GM23338 (cell line): Measurements from ENCODE around the gene KPNA6. TPM values are rescaled to one million over a fixed set of nuclear protein-coding genes. Genes with fewer than 3 reads are reported as not detected.

Source experiments
- ATAC-seq: fragments of 200-7000 bp; cut with Tn5 transposase; 3 replicates; pipeline ENCODE4 v1.9.1; 2020
- DNase-seq: peaks from one replicate; pipeline ENCODE4 v3.0.0-alpha.2; 2015; ENCODE audit warnings: low spot score
- H2AFZ ChIP-seq: fragments of 200-600 bp; sonication (generic); 2 replicates; pipeline ENCODE4 v1.8.0; 2016; ENCODE audit warnings: antibody characterized with exemption, mild to moderate bottlenecking, moderate library complexity
- H3F3A ChIP-seq: fragments of 200-600 bp; sonication (generic); replicated peaks from 2 replicates; pipeline ENCODE4 v1.8.0; 2017; ENCODE audit warnings: antibody characterized with exemption, mixed run types, low read depth
- H3K27ac ChIP-seq: fragments of 200-600 bp; sonication (generic); 2 replicates; pipeline ENCODE4 v1.6.1; 2016; ENCODE audit warnings: low read depth
- H3K27me3 ChIP-seq: fragments of 200-600 bp; sonication (generic); 2 replicates; pipeline ENCODE4 v1.8.0; 2016; ENCODE audit warnings: mild to moderate bottlenecking, mixed run types, moderate library complexity; ENCODE audit not compliant: insufficient read depth
- H3K36me3 ChIP-seq: fragments of 200-600 bp; sonication (generic); 2 replicates; pipeline ENCODE4 v1.8.0; 2016; ENCODE audit warnings: mild to moderate bottlenecking; ENCODE audit not compliant: insufficient read depth
- H3K4me1 ChIP-seq: fragments of 200-600 bp; sonication (generic); 2 replicates; pipeline ENCODE4 v1.8.0; 2016; ENCODE audit warnings: mild to moderate bottlenecking, moderate library complexity; ENCODE audit not compliant: insufficient read depth
- H3K4me2 ChIP-seq: fragments of 200-600 bp; sonication (generic); 2 replicates; pipeline ENCODE4 v1.7.1; 2017; ENCODE audit warnings: mixed run types
- H3K4me3 ChIP-seq: fragments of 200-600 bp; sonication (generic); 2 replicates; pipeline ENCODE4 v1.6.1; 2016; ENCODE audit warnings: mixed run types
- H3K79me2 ChIP-seq: fragments of 200-600 bp; sonication (generic); replicated peaks from 2 replicates; pipeline ENCODE4 v1.8.0; 2017; ENCODE audit warnings: mild to moderate bottlenecking; ENCODE audit not compliant: insufficient read depth
- H3K9me2 ChIP-seq: fragments of 200-600 bp; sonication (generic); 2 replicates; pipeline ENCODE4 v1.8.0; 2017; ENCODE audit not compliant: insufficient read depth
- H4K20me1 ChIP-seq: fragments of 200-600 bp; sonication (generic); replicated peaks from 2 replicates; pipeline ENCODE4 v1.8.0; 2017; ENCODE audit warnings: mild to moderate bottlenecking; ENCODE audit not compliant: insufficient read depth
- H3K27ac Mint-ChIP-seq: 2 replicates; pipeline ENCODE4 v1.8.0; 2020; ENCODE audit warnings: inconsistent platforms, mild to moderate bottlenecking, moderate library complexity, mixed read lengths
- H3K27me3 Mint-ChIP-seq: 3 replicates; pipeline ENCODE4 v1.8.0; 2022; ENCODE audit warnings: low read depth, mild to moderate bottlenecking, moderate library complexity, mixed read lengths, inconsistent platforms; ENCODE audit not compliant: insufficient read depth, poor library complexity
- H3K36me3 Mint-ChIP-seq: 3 replicates; pipeline ENCODE4 v1.8.0; 2021; ENCODE audit warnings: low read depth, mild to moderate bottlenecking, inconsistent platforms, moderate library complexity, mixed read lengths
- H3K4me1 Mint-ChIP-seq: 3 replicates; pipeline ENCODE4 v1.8.0; 2020; ENCODE audit warnings: mild to moderate bottlenecking, inconsistent platforms, mixed read lengths
- H3K4me3 Mint-ChIP-seq: 3 replicates; pipeline ENCODE4 v1.8.0; 2021; ENCODE audit warnings: moderate library complexity, mild to moderate bottlenecking, inconsistent platforms, mixed read lengths
- H3K9me3 Mint-ChIP-seq: 3 replicates; pipeline ENCODE4 v1.8.0; 2020; ENCODE audit warnings: moderate library complexity, mild to moderate bottlenecking, inconsistent platforms, mixed read lengths
- CREB1 ChIP-seq: fragments of 250-450 bp; sonication (Bioruptor Pico); IDR thresholded peaks from 2 replicates; pipeline ENCODE4 v1.5.0; 2020; ENCODE audit warnings: low read depth, mild to moderate bottlenecking, moderate library complexity
- CTCF ChIP-seq, 2 experiments: fragments of 200-600 bp in 1 of 2; sonication (generic) in 1 of 2; conservative IDR thresholded peaks; 2 replicates each; pipeline versions ENCODE4 v1.5.1 to v1.6.1; 2016 to 2017; ENCODE audit warnings: antibody characterized with exemption in 2 of 2, low read depth in 2 of 2, mild to moderate bottlenecking in 2 of 2, moderate library complexity in 1 of 2
- ETS1 ChIP-seq: IDR thresholded peaks from 2 replicates; pipeline ENCODE4 v1.6.1; 2016; ENCODE audit warnings: antibody characterized with exemption
- EZH2 ChIP-seq: fragments of 200-600 bp; sonication (generic); IDR thresholded peaks from one replicate; pipeline ENCODE4 v1.8.0; 2017; ENCODE audit warnings: antibody characterized with exemption, mild to moderate bottlenecking, low read depth; ENCODE audit not compliant: unreplicated experiment
- EZH2phosphoT487 ChIP-seq: fragments of 200-600 bp; sonication (generic); IDR thresholded peaks from one replicate; pipeline ENCODE4 v1.8.1; 2018; ENCODE audit warnings: antibody characterized with exemption; ENCODE audit not compliant: unreplicated experiment
- JUNB ChIP-seq: IDR thresholded peaks from one replicate; pipeline ENCODE4 v1.6.1; 2016; ENCODE audit warnings: antibody characterized with exemption; ENCODE audit not compliant: unreplicated experiment
- NANOG ChIP-seq: IDR thresholded peaks from 2 replicates; pipeline ENCODE4 v1.6.1; 2016; ENCODE audit warnings: antibody characterized with exemption, borderline replicate concordance
- POLR2AphosphoS5 ChIP-seq: IDR thresholded peaks from 2 replicates; pipeline ENCODE4 v1.6.1; 2016; ENCODE audit warnings: antibody characterized with exemption, low read depth
- STAT1 ChIP-seq: IDR thresholded peaks from one replicate; pipeline ENCODE4 v1.6.1; 2016; ENCODE audit warnings: antibody characterized with exemption; ENCODE audit not compliant: unreplicated experiment
- ZNF114 ChIP-seq: fragments of 250-450 bp; sonication (Bioruptor Pico); IDR thresholded peaks from 2 replicates; pipeline ENCODE4 v1.5.0; 2020; ENCODE audit warnings: mild to moderate bottlenecking, moderate library complexity
- polyA plus RNA-seq: library from polyadenylated mRNA; unstranded; fragments of >200 nt; fragmentation: Nextera tagmentation; extraction: Ambion mirVana; gene quantifications from 2 replicates; pipeline ENCODE4 v1.2.1, GENCODE V29; 2016
- total RNA-seq: library from RNA; depleted of rRNA; stranded (reverse); fragments of >200 nt; shearing (Covaris generic); gene quantifications from 2 replicates; pipeline ENCODE4 v1.2.3, GENCODE V29; 2014
- TF ChIP-seq, protein P1 (sequence below): fragments of 250-450 bp; sonication (Bioruptor Pico); IDR thresholded peaks from 2 replicates; pipeline ENCODE4 v1.5.0; 2020; ENCODE audit warnings: mild to moderate bottlenecking, moderate library complexity

KPNA6 gene
- total and polyA plus RNA-seq, 2 experiments from 2014 or later: 28.6 to 72.2 TPM

GRCh38 chr1:32216566-32216965, 108.7 kb downstream of the KPNA6 start (continued):
- TF ChIP-seq ETS1 (no peak), CREB1 (no peak), EZH2 (no peak), EZH2phosphoT487 (no peak), NANOG (no peak), CTCF (conservative IDR thresholded peaks at IDR 0.05; ENCODE audit: low read depth in 2 of 2) (no peak), JUNB (no peak)

DNA sequence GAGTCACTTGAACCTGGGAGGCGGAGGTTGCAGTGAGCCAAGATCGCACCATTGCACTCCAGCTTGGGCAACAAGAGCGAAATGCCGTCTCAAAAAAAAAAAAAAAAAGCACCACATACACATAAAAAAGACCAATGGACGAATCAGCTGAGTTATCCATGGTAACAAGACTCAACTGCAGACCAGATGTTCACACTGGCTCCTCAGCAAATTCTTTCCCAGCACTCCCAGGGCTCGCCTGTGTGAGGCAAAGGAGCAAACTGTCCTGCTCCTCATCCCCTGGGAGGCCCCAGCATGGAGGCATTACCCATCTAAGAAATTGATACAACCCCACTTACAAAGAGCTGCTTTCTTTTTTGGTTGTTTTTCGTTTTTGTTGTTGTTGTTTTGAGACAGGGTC, 111.2 kb downstream of the KPNA6 start:
- peaks cover 14% of the 10 kb centered on the region for H3K27me3 Mint-ChIP-seq
- no peak overlapping the region for H3K4me3 ChIP-seq
- H3K27ac Mint-ChIP-seq: no peak overlapping the region
- ATAC-seq (no peak), DNase-seq (no peak)
- no peak overlapping the region for H3K4me2 ChIP-seq
- peaks cover 36% of the 10 kb centered on the region for H3K36me3 Mint-ChIP-seq
- peaks cover 7% of the 10 kb centered on the region; the same call in 1 of the 2 replicates for H3K36me3 ChIP-seq
- no peak overlapping the region for H3K27ac ChIP-seq
- peaks cover 7% of the 10 kb centered on the region for H3F3A ChIP-seq
- TF ChIP-seq STAT1 (no peak), EZH2phosphoT487 (no peak), JUNB (no peak), EZH2 (no peak), ETS1 (no peak), CREB1 (no peak), ZNF114 (CRISPR knock-in tag) (no peak), POLR2AphosphoS5 (no peak), NANOG (no peak)
- TF ChIP-seq, protein P1, sequence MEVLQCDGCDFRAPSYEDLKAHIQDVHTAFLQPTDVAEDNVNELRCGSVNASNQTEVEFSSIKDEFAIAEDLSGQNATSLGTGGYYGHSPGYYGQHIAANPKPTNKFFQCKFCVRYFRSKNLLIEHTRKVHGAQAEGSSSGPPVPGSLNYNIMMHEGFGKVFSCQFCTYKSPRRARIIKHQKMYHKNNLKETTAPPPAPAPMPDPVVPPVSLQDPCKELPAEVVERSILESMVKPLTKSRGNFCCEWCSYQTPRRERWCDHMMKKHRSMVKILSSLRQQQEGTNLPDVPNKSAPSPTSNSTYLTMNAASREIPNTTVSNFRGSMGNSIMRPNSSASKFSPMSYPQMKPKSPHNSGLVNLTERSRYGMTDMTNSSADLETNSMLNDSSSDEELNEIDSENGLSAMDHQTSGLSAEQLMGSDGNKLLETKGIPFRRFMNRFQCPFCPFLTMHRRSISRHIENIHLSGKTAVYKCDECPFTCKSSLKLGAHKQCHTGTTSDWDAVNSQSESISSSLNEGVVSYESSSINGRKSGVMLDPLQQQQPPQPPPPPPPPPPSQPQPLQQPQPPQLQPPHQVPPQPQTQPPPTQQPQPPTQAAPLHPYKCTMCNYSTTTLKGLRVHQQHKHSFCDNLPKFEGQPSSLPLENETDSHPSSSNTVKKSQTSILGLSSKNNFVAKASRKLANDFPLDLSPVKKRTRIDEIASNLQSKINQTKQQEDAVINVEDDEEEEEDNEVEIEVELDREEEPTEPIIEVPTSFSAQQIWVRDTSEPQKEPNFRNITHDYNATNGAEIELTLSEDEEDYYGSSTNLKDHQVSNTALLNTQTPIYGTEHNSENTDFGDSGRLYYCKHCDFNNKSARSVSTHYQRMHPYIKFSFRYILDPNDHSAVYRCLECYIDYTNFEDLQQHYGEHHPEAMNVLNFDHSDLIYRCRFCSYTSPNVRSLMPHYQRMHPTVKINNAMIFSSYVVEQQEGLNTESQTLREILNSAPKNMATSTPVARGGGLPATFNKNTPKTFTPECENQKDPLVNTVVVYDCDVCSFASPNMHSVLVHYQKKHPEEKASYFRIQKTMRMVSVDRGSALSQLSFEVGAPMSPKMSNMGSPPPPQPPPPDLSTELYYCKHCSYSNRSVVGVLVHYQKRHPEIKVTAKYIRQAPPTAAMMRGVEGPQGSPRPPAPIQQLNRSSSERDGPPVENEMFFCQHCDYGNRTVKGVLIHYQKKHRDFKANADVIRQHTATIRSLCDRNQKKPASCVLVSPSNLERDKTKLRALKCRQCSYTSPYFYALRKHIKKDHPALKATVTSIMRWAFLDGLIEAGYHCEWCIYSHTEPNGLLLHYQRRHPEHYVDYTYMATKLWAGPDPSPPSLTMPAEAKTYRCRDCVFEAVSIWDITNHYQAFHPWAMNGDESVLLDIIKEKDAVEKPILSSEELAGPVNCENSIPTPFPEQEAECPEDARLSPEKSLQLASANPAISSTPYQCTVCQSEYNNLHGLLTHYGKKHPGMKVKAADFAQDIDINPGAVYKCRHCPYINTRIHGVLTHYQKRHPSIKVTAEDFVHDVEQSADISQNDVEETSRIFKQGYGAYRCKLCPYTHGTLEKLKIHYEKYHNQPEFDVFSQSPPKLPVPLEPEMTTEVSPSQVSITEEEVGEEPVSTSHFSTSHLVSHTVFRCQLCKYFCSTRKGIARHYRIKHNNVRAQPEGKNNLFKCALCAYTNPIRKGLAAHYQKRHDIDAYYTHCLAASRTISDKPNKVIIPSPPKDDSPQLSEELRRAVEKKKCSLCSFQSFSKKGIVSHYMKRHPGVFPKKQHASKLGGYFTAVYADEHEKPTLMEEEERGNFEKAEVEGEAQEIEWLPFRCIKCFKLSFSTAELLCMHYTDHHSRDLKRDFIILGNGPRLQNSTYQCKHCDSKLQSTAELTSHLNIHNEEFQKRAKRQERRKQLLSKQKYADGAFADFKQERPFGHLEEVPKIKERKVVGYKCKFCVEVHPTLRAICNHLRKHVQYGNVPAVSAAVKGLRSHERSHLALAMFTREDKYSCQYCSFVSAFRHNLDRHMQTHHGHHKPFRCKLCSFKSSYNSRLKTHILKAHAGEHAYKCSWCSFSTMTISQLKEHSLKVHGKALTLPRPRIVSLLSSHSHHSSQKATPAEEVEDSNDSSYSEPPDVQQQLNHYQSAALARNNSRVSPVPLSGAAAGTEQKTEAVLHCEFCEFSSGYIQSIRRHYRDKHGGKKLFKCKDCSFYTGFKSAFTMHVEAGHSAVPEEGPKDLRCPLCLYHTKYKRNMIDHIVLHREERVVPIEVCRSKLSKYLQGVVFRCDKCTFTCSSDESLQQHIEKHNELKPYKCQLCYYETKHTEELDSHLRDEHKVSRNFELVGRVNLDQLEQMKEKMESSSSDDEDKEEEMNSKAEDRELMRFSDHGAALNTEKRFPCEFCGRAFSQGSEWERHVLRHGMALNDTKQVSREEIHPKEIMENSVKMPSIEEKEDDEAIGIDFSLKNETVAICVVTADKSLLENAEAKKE (CRISPR knock-in tag): no peak
- H3K4me3 Mint-ChIP-seq: no peak overlapping the region
- peaks cover 15% of the 10 kb centered on the region for H3K4me1 Mint-ChIP-seq
- H3K9me2 ChIP-seq: no peaks in the 10 kb centered on the region
- no peaks in the 10 kb centered on the region for H3K9me3 Mint-ChIP-seq
- peaks cover 23% of the 10 kb centered on the region for H3K79me2 ChIP-seq
- 0 out of 2 replicates have a peak, but pooled peaks cover 5% of the 10 kb centered on the region for H4K20me1 ChIP-seq
- H3K4me1 ChIP-seq: peaks cover 10% of the 10 kb centered on the region
- H3K27me3 ChIP-seq: no peaks in the 10 kb centered on the region
- no peak overlapping the region for H2AFZ ChIP-seq
